GM18861 (cell line): Measurements from ENCODE around the gene TMEM150C.
"Not testable (repeated sequence)": the region's sequence is repeated elsewhere in the genome, so short reads cannot be mapped to it uniquely, and the experiment has no call there.

Experiments
- ATAC-seq: cut with Tn5 transposase; IDR thresholded peaks from one replicate; pipeline ENCODE4 v1.9.1; 2021; ENCODE audit not compliant: unreplicated experiment

Gene TMEM150C

DNA sequence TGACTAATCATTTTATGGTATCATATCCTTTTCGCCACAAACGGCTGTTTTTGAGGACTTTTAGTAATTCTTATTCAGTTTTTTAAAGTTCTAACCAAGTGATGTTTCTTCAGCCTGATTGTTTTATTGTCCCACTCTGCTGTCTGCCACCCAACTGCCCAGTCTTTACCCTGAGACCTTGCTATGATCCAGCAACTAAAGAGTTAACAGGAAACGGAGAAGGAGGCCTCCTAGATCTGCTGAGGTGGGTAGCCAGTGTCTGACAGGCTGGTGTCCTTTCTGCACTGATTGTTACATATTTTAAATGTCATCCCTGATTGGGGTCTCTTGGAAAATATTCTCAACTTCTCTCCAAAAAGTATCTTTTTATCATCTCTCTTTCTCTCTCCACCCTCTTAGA lies 7.9 kb upstream of the TMEM150C start:
- ATAC-seq, result no peak

DNA sequence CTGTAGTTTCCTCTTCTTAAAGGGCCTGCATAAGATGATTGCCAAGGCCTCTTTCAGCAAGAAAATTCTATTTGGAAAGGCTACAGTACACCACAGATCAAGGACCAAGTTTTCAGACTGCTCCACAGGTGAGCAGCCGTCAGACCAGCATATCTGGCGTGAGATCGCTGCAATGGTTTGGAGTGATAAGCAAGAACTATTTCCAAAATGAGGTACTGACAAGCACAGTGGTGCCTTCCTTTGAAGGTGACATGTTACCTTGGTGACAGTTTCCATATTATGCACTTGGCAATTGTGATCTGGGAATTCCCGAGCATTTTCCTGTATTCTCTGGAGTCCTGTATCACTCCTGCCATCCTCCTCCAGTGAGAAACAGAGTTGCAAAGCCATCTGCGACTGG lies 7.3 kb upstream of the TMEM150C start:
- ATAC-seq, result no peak

DNA sequence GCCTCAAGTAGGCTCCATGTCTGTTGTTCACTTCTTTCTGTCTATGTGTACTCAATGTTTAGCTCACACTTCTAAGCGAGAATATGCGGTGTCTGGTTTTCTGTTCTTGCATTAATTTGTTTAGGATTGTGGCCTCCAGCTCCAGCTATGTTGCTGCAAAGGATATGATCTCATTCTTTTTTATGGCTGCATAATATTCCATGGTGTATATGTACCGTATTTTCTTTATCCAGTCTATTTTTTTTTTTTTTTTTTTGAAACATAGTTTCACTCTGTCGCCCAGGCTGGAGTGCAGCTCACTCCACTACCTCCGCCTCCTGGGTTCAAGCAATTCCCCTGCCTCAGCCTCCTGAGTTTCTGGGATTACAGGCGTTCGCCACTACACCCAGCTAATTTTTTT lies 5.7 kb upstream of the TMEM150C start:
- ATAC-seq, result no peak

DNA sequence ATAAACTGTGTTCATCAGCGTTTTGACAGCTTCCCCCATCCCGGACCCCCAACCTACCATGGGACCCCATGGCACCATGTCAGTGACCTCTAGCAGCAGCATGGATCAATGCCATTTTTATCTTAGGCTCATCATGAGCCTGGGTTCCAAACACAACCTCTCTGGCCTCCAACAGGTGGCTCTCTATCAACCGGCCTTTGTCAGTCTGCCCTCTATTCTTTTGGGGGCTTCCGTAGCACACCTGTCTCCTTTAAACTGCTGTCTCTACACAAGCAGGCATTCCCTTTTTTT lies 721 bp upstream of the TMEM150C start:
- ATAC-seq, result no peak

DNA sequence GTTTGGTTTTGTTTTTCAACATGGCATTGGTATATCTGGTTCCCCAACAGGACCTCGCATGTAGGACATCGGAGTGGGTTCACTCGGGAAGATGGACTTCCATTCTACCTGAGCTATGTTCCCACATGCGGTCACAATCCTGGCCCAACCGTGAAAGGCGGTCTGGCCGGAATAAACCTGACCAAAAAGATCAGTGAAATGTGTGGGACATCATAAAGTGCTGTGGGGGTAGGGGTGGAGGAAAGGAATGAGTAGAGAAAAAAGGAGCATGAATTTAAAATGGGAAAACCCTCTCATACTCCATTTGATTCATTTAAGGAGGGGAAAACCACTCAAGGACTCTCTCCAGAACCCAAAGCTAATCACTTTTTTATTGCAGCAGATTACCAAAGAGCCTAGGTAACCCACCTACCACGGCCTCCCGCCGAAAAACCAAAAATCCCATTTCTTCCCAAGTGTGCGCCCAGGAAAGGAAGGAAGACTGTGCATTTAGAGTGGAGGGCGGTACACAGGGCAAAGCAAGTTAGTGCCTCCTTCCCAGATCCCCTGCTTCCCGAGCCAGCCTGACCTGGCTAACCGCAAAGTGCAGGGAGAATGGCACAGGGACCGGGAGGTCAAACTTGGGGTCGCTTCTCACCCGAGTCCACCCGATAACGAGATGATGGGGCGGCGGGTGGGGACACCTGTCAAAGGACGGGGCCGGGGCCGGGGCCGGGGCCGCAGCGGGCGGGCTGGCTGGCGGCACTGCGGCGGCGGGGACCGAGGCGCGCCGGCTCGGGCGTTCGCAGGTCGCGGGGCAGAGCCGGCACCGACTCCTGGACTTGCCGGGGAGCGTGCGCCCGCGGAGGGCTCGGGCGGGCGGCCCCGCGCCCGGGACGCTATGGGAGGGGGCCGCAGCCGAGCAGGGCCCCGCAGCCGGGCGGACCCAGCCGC lies 669 bp downstream of the TMEM150C start:
- no peak for ATAC-seq

DNA sequence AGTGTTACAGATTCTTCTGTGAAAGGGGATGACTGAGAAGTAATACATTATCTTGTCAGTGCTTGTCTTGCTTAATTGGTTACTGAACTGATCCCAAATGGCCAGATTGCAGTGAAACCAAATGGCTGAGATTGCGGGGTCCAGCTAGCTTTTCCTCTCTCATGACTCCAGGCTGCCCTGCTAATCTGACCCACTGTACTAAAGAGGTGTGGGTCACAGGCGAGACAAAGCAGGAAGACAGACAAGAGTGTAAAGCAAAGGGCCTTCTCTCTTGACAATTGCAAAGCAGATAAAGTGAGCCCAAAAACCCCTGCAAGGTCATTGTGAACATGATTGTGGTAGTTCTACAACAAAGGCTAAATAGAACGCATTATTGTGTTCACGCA lies 2.1 kb downstream of the TMEM150C start:
- no peak for ATAC-seq

DNA sequence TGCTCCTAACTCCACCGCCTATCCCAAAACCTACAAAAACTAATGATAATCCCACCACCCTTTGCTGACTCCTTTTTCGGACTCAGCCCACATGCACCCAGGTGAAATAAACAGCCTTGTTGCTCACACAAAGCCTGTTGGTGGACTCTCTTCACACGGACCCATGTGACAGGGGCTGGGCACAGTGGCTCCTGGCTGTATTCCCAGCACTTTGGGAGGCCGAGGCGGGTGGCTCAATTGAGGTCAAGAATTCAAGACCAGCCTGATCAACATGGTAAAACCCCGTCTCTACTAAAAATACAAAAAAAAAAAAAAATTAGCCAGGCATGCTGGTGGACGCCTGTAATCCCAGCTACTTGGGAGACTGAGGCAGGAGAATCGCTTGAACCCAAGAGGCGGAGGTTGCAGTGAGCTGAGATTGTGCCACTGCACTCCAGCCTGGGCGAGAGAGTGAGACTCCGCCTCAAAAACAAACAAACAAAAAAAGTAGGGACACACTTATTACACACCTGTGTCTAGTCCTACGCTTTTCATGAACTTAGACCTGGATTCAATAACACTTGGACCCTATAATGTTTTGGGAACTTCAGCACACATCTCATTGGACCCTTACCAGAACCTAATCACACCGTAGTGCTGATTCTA lies 2.6 kb downstream of the TMEM150C start:
- not testable (repeated sequence) for ATAC-seq

DNA sequence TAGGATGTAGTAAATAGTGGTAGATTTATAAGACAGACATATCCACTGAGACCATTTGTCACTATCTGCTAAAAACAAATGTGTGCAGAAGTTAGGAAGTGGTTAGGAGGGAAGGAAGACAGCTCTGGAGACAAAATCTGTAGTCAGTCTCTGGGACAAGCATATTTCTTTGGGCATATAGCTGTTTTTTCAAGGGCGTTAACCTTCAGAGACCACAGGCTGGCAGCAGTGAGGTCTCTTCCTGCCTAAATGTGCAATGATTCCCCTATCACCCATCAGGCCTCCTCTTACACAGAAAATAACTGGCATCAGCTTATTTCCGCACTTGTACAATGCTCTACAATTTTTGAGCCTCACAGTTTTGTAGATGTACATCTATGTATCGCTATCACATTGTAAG lies 6.5 kb downstream of the TMEM150C start:
- ATAC-seq, result no peak

DNA sequence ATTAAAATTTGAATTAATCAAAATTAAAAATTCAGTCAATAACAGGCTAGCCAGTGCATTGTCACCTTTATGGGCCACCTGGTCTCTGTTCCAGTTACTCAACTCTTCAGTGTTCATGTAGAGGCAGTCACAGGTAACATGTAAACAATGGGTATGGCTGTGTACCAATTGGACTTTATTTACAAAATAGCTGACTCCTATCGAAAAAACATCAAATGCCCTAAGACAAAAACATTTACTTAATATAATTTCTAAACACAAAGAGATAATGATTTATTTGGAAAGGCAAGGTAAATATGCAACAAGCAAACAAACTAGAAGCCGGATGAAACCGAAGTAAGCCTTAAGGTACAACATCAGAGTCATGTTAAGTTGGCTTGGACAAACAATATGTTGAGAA lies 8.8 kb downstream of the TMEM150C start:
- no peak for ATAC-seq

DNA sequence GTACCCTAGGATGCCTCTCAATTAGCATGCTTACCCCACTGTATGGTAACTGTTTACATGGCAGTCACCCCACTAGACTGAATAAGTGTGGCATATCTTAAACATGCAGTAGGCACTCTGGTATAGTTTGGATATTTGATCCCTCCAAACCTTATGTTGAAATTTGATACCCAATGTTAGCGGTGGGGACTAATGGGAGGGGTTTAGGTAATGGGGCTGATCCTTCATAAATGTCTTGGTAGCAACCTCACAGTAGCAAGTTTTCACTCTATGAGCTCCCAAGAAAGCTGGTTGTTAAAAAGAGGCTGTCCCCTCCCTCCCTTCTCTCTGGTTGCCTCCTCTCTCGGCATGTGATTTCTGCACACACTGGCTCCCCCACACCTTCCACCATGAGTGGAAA lies 10.1 kb downstream of the TMEM150C start:
- ATAC-seq, result no peak

DNA sequence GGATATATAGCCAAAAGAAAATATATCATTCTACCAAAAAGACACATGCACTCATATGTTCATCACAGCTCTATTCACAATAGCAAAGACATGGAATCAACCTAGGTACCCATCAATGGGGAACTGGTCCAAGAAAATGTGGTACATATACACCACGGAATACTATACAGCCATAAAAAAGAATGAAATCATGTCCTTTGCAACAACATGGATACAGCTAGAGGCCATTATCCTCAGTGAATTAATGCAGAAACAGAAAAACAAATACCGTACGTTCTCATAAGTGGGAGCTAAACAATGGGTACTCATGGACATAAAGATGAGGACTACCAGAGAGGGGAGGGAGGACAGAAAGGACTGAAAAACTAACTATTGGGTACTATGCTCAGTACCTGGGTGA lies 13.9 kb downstream of the TMEM150C start:
- ATAC-seq, result not testable (repeated sequence)

DNA sequence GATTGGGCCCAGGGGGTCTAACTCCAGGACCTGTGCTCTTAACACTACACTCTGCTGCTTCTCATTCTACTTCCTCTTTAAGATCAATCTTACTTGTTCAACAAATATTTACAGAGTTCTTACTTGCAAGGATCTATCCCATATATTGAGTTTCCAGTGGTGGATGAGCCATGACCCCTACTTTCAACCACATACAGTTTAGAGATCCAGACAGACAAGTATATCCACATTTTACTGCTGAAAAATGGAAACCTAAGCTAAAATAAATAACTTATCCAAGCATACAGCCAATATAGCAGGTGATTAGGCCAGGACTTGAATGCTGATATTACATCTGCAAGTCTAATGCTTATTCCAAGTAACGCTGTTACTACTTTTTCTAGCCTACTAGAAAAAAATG lies 18.7 kb downstream of the TMEM150C start:
- ATAC-seq, result no peak

DNA sequence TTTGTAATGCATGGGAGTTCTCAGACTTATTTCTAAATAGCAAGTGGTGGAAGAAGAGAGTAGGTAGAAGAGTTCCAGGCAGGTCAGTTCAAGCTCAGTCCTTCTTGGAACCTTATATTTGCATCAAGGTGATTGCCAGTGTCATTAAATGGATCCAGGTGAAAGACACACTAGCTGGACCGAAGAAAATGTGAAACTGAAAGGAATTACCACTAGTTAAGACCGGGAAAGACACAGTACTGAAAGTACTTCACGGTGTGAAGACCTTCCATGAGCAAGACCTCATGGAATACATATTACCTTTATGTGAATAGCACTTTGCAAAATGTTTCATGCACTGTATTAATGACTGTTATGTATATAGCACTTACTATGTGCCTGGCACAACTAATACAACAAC lies 19.1 kb downstream of the TMEM150C start:
- ATAC-seq, result no peak

DNA sequence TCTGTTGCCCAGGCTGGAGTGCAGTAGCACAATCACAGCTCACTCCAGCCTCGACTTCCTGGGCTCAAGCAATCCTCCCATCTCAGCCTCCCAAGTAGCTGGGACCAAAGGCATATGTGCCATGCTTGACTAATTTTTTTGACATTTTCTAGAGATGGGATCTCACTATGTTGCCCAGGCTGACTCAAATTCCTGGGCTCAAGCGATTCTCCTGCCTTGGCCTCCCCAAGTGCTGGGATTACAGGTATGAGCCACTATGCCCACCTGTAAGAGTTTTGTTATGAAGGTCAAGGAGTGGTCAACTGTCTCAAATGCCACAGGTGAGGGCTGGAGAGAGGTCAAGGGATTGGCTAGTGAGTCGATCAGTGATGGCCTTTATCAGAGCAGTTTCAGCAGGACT lies 32.5 kb downstream of the TMEM150C start:
- no peak for ATAC-seq

DNA sequence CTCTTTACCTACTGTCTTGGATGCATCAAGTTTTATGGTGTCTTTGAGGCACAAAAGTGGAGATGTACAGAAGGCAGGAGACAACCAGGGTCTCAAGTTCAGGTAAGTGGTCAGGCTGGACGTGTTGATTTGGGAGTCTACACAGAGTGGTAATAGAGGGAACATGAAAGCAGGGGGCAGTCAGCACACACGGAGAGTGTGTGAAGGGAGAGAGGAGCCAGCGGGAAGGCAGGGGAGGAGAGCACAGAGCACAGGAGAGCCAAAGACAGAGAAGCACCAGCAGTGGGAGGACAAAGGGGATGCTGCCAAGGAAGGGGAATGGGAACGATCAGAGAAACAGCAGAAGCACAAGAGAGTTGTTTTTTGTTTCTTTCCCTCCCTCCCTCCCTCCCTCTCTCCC lies 32.9 kb downstream of the TMEM150C start:
- ATAC-seq, result no peak

DNA sequence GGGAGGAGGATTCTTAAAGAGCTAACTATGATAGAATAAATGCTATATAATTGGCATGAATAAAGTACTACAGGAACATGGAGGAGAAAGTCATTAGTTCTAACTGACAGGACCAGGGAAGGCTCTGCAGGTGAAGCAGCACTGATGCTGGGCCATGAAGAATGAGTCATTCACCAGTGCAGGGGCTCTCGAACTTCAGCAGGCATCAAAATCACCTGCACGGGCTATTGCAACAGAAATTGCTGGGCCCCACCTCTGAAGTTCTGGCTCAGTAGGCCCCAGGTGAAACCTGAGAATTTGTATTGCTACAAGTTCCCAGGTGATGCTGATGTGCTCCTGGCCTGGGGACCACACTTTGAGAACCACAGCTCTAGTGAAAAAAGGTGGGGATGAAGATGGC lies 33.7 kb downstream of the TMEM150C start:
- no peak for ATAC-seq

DNA sequence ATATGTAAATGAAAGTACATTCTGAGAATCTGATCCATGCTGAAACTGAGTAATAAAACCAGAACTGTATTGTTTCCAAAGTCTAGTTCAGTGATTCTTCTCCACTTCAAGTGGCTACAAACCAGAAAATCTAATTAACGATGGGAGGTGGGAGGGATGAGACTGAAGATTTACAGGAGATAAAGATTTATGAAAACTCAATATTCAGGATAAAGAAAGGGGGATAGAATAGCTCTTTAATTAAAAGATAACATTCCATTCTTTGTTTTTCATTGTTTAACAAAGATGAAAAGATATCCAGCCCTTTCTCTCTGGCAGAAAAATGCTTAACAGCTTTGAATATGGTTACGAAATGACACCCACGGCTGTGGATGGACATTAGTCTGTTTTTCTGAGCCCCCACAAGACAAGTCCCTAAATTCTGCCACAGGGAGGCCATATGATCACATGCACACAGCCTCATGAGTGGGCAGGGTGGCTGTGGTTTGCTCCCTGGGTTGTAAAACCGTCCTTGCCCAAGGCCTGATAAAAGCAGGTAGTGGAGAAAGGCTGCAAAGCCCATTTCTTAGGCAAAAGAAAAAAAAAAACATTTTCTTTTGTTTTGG lies 36.4 kb downstream of the TMEM150C start:
- ATAC-seq, result no peak

DNA sequence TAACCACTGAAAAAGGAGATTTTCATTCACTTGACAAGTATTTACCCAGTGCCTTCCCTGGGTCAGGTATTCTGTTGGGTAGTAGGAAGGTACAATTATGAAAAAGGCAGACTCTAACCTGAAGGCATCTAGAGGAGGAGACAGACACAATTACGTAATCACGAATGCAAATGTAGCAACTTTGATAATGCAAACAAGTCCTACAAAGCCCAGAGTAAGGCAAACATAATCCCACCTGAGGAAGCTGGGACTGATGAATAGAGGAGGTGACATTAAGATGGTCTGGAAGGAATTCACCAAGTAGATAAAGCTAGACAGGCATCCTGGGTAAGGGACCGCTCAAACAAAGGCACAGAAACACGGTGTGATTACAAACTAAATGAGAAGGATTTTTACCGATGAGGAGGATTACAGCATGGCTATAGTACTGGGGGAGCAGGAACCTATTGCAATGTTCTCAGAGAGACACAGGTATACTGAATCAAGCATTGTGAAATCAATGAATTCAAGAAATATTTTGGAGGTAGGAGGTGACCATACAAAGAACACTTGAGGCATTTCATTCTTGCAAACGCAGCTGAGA lies 37.1 kb downstream of the TMEM150C start:
- no peak for ATAC-seq

DNA sequence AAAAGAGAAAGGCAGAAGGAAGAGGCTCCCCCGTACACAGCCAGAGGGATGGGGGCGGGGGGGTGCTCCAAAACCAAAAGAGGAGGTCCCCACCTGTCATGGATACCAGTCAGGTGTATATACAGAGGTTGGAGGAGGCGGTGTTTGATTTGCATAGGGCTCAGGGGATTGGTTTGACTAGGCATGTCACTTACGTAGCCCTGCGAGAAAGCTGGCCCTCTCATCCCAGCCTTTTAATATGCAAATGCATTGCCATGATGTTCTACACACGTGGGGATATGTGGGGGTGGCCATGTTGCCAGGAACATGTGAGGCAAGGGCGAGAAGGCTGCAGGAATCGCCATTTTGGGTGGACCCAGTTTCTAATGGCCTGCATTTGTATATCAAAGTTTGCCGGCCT lies 38.6 kb downstream of the TMEM150C start:
- no peak for ATAC-seq

DNA sequence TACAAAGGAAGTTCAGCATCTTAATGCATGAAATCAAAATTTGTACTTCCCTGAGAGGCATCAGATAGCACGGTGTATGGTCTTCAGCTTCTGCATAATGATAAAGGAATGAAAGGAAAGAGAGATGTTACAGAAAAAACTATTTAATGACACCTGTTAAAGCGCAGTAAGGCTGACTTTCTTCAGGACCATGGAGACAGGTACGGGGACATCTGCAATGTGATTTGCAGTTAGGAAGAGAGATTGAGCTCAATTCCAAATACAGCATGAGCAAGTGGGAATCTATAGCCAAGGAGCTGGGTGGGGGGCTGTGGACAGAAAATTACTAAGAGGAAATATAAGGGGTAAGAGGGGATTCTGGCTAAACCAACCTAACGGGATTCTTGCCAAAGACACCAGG lies 39.3 kb downstream of the TMEM150C start:
- no peak for ATAC-seq

DNA sequence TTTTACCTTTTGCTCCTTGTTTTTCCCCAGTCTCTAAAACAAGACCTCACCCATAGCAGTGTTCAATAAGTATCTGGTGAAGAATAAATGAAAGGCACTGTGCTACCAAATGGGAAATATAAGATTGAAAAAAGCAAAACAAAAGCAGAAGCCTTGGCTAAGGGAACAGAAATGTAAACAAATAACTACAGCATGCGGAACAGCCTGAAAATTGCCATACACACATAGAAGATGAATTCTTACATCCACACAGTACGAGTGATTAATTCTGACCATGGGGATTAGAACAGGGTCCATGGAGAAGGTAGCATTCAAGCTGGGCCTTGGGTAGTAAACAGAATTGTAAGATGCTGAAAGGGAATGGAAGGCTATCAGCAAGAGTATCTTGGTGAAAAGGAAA lies 40.5 kb downstream of the TMEM150C start:
- no peak for ATAC-seq

DNA sequence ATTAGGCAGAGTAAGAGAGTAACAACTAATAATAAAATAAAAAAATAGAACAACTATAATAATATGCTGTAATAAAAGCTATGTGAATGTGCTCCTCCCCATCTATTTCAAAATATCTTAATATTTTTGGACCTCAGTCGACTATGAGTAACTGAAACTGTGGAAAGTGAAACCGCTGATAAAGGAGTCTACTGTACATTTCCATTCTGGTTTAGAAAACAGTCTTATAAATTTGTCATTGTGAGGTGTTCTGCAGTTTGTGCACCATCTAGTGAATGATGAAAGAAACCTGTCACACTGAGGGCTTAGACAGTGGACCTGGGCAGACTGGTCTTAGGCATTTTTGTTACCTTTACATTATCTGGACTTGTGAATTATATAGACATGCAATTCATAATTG lies 42.0 kb downstream of the TMEM150C start:
- ATAC-seq, result no peak
